Measurements from ENCODE around the gene MESP1. TPM values are rescaled to one million over a fixed set of nuclear protein-coding genes. Genes with fewer than 3 reads are reported as not detected.

The MESP1 gene
- total RNA-seq, 4 donors from 2014 or later, result 0.15 to 2.0 (median 0.60) TPM

- 86% methylated on average over 3 of the region's 3 CpGs; no CpG with 5 or more reads in 1 of the 2 donors for WGBS, 2 donors (ENCODE audit: low coverage in 1 of 2)
- Histone ChIP-seq H3K27ac (no peak overlapping the region), H3K36me3 (no peaks in the 10 kb centered on the region), H3K9me3 (no peaks in the 10 kb centered on the region), H3K4me3 (no peak overlapping the region), H3K27me3 (no peaks in the 10 kb centered on the region), H3K4me1 (no peaks in the 10 kb centered on the region)
- TF ChIP-seq EP300 (IDR thresholded peaks at IDR 0.05), result no peak
- no peak for TF ChIP-seq CTCF (IDR thresholded peaks at IDR 0.05)
- TF ChIP-seq POLR2A (IDR thresholded peaks at IDR 0.05), result no peak
- no peak for TF ChIP-seq POLR2AphosphoS5 (IDR thresholded peaks at IDR 0.05)
- ATAC-seq, result no peak
Measured at GRCh38 chr15:89769366-89769765, 18.3 kb upstream of the MESP1 start.

GRCh38 chr15:89768071-89768500 lies 17.0 kb upstream of the MESP1 start:
- TF ChIP-seq EP300 (IDR thresholded peaks at IDR 0.05) (no peak), CTCF (IDR thresholded peaks at IDR 0.05) (no peak), POLR2A (IDR thresholded peaks at IDR 0.05) (no peak), POLR2AphosphoS5 (IDR thresholded peaks at IDR 0.05) (no peak)
- Histone ChIP-seq H3K27ac (no peak overlapping the region), H3K4me3 (no peak overlapping the region), H3K4me1 (no peaks in the 10 kb centered on the region), H3K9me3 (no peaks in the 10 kb centered on the region), H3K27me3 (no peaks in the 10 kb centered on the region), H3K36me3 (no peaks in the 10 kb centered on the region)
- WGBS, 2 donors (ENCODE audit: low coverage in 1 of 2), result 28 to 65% methylated on average over 4 of the region's 7 CpGs
- ATAC-seq, result peak; percentile 72

- no peak for ATAC-seq
- TF ChIP-seq CTCF (IDR thresholded peaks at IDR 0.05) (no peak), POLR2AphosphoS5 (IDR thresholded peaks at IDR 0.05) (no peak), POLR2A (IDR thresholded peaks at IDR 0.05) (no peak), EP300 (IDR thresholded peaks at IDR 0.05) (no peak)
- no peaks in the 10 kb centered on the region for H3K9me3 ChIP-seq
- no peaks in the 10 kb centered on the region for H3K27me3 ChIP-seq
- H3K36me3 ChIP-seq, result no peaks in the 10 kb centered on the region
- H3K4me3 ChIP-seq, result no peak overlapping the region
- no peak overlapping the region for H3K27ac ChIP-seq
- H3K4me1 ChIP-seq, result no peaks in the 10 kb centered on the region
- no CpG with 5 or more reads among the region's 8 CpGs for WGBS, 2 donors (ENCODE audit: low coverage in 1 of 2)
Measured at GRCh38 chr15:89767411-89767915, 16.4 kb upstream of the MESP1 start.

GRCh38 chr15:89766357-89767311 lies 15.6 kb upstream of the MESP1 start:
- WGBS, 2 donors (ENCODE audit: low coverage in 1 of 2), result 75 to 86% methylated on average over 3 of the region's 16 CpGs
- H3K9me3 ChIP-seq, result no peaks in the 10 kb centered on the region
- no peaks in the 10 kb centered on the region for H3K4me1 ChIP-seq
- no peak for ATAC-seq
- TF ChIP-seq POLR2A (IDR thresholded peaks at IDR 0.05) (no peak), POLR2AphosphoS5 (IDR thresholded peaks at IDR 0.05) (no peak), CTCF (IDR thresholded peaks at IDR 0.05) (no peak), EP300 (IDR thresholded peaks at IDR 0.05) (no peak)
- H3K27me3 ChIP-seq, result no peaks in the 10 kb centered on the region
- H3K27ac ChIP-seq, result no peak overlapping the region
- H3K36me3 ChIP-seq, result no peaks in the 10 kb centered on the region
- H3K4me3 ChIP-seq, result no peak overlapping the region
